Amniotic epithelial cell (primary cell): ENCODE data around the gene CDH15.

Experiments used
- DNase-seq: peaks from one replicate; pipeline ENCODE4 v3.0.0-alpha.2; 2010; ENCODE audit warnings: low read depth

The CDH15 gene

GRCh38 chr16:89199241-89200123 lies 27.9 kb downstream of the CDH15 start:
- no peak for DNase-seq

- DNase-seq, result no peak
These were observed 28.7 kb downstream of the CDH15 start, which contains the start of gene SLC22A31 for GRCh38 chr16:89200124-89200849. Gene SLC22A31, minus strand, starts transcription at chr16:89200537. Its CDS starts 36 bp downstream, at chr16:89200501.

GRCh38 chr16:89200850-89201411 lies 29.4 kb downstream of the CDH15 start:
- no peak for DNase-seq

GRCh38 chr16:89201439-89202377 lies 30.2 kb downstream of the CDH15 start:
- peak; percentile 36 for DNase-seq

GRCh38 chr16:89202422-89203215 lies 31.1 kb downstream of the CDH15 start:
- no peak for DNase-seq

GRCh38 chr16:89207993-89208392 lies 36.4 kb downstream of the CDH15 start:
- DNase-seq, result no peak

- DNase-seq, result no peak
These were observed 38.0 kb downstream of the CDH15 start for GRCh38 chr16:89209522-89210044.

GRCh38 chr16:89210165-89210903 lies 38.8 kb downstream of the CDH15 start:
- DNase-seq, result no peak

- DNase-seq, result no peak
These were observed 39.5 kb downstream of the CDH15 start for GRCh38 chr16:89210904-89211515.

- peak; percentile 83 for DNase-seq
These were observed 45.0 kb downstream of the CDH15 start for GRCh38 chr16:89216315-89217137.

GRCh38 chr16:89217138-89217387 lies 45.5 kb downstream of the CDH15 start:
- no peak for DNase-seq

GRCh38 chr16:89217388-89218191 lies 46.0 kb downstream of the CDH15 start, which contains the start of gene ZNF778:
Gene ZNF778, plus strand, starts transcription at chr16:89217703. Its CDS starts 3,425 bp downstream, at chr16:89221128.
- peak; percentile 80 for DNase-seq

- no peak for DNase-seq
These were observed 47.8 kb downstream of the CDH15 start for GRCh38 chr16:89219365-89219764.

- no peak for DNase-seq
These were observed 50.1 kb downstream of the CDH15 start for GRCh38 chr16:89221604-89222003.

GRCh38 chr16:89222931-89223330 lies 51.4 kb downstream of the CDH15 start:
- no peak for DNase-seq

GRCh38 chr16:89224665-89225064 lies 53.1 kb downstream of the CDH15 start:
- no peak for DNase-seq

GRCh38 chr16:89230255-89230654 lies 58.7 kb downstream of the CDH15 start:
- DNase-seq, result no peak

- DNase-seq, result no peak
These were observed 60.6 kb downstream of the CDH15 start for GRCh38 chr16:89232107-89232506.
